ENCODE data around the gene LONRF3. TPM values are rescaled to one million over a fixed set of nuclear protein-coding genes. Genes with fewer than 3 reads are reported as not detected.

Gene LONRF3
- total RNA-seq, 4 donors from 2014 or later: 14.3 to 19.9 (median 17.5) TPM

- Histone ChIP-seq H3K4me3 (no peak overlapping the region), H3K27ac (replicated peaks in 1 of 4) (no peak overlapping the region), H3K27me3 (no peaks in the 10 kb centered on the region), H3K9me3 (no peaks in the 10 kb centered on the region), H3K4me1 (peaks cover 0 to 11% (median 5%) of the 10 kb centered on the region in 4 donors), H3K36me3 (peaks cover 0 to 12% (median 6%) of the 10 kb centered on the region in 4 donors)
- intact Hi-C loops (cut with DNase I): no loop called here
- WGBS: 50% methylated on average over 1 of the region's 1 CpG
- DNase-seq (ENCODE audit: extremely low spot score): no peak
- no peak for TF ChIP-seq POLR2A (IDR thresholded peaks at IDR 0.05; ENCODE audit: low read depth)
- no peak for TF ChIP-seq CTCF (IDR thresholded peaks at IDR 0.05)
- no peak for TF ChIP-seq POLR2AphosphoS5 (IDR thresholded peaks at IDR 0.05)
- TF ChIP-seq EP300 (IDR thresholded peaks at IDR 0.05): no peak
Measured at GRCh38 chrX:118980761-118981160, 6.3 kb downstream of the LONRF3 start.

GRCh38 chrX:118983513-118983912 is 9.1 kb downstream of the LONRF3 start:
- no peaks in the 10 kb centered on the region for H3K9me3 ChIP-seq
- no peaks in the 10 kb centered on the region for H3K27me3 ChIP-seq
- intact Hi-C loops (cut with DNase I): no loop called here
- TF ChIP-seq CTCF (IDR thresholded peaks at IDR 0.05) (no peak), POLR2AphosphoS5 (IDR thresholded peaks at IDR 0.05) (no peak), EP300 (IDR thresholded peaks at IDR 0.05) (no peak), POLR2A (IDR thresholded peaks at IDR 0.05; ENCODE audit: low read depth) (no peak)
- H3K4me3 ChIP-seq: no peak overlapping the region
- H3K4me1 ChIP-seq: no peaks in the 10 kb centered on the region
- peaks cover 0 to 12% (median 6%) of the 10 kb centered on the region in 4 donors for H3K36me3 ChIP-seq
- H3K27ac ChIP-seq (replicated peaks in 1 of 4): no peak overlapping the region
- WGBS: 70% methylated on average over 6 of the region's 6 CpGs
- DNase-seq (ENCODE audit: extremely low spot score): no peak

- 71% methylated on average over 7 of the region's 7 CpGs for WGBS
- Histone ChIP-seq H3K36me3 (peaks cover 0 to 38% (median 24%) of the 10 kb centered on the region in 4 donors), H3K27me3 (no peaks in the 10 kb centered on the region), H3K9me3 (no peaks in the 10 kb centered on the region), H3K4me1 (no peaks in the 10 kb centered on the region), H3K4me3 (no peak overlapping the region), H3K27ac (replicated peaks in 1 of 4) (no peak overlapping the region)
- TF ChIP-seq POLR2A (IDR thresholded peaks at IDR 0.05; ENCODE audit: low read depth) (no peak), EP300 (IDR thresholded peaks at IDR 0.05) (no peak), CTCF (IDR thresholded peaks at IDR 0.05) (no peak), POLR2AphosphoS5 (IDR thresholded peaks at IDR 0.05) (no peak)
- intact Hi-C loops (cut with DNase I): no loop called here
- DNase-seq (ENCODE audit: extremely low spot score): no peak
Measured at GRCh38 chrX:118988911-118989310, 14.5 kb downstream of the LONRF3 start.

GRCh38 chrX:118989886-118990285 is 15.5 kb downstream of the LONRF3 start:
- Histone ChIP-seq H3K9me3 (no peaks in the 10 kb centered on the region), H3K4me1 (no peaks in the 10 kb centered on the region), H3K27me3 (no peaks in the 10 kb centered on the region), H3K36me3 (peaks cover 0 to 38% (median 24%) of the 10 kb centered on the region in 4 donors), H3K4me3 (no peak overlapping the region), H3K27ac (replicated peaks in 1 of 4) (no peak overlapping the region)
- intact Hi-C loops (cut with DNase I): no loop called here
- 80% methylated on average over 1 of the region's 1 CpG for WGBS
- TF ChIP-seq POLR2A (IDR thresholded peaks at IDR 0.05; ENCODE audit: low read depth) (no peak), EP300 (IDR thresholded peaks at IDR 0.05) (no peak), CTCF (IDR thresholded peaks at IDR 0.05) (no peak), POLR2AphosphoS5 (IDR thresholded peaks at IDR 0.05) (no peak)
- DNase-seq (ENCODE audit: extremely low spot score): no peak
